ENCODE results near the gene XRCC4. TPM values are rescaled to one million over a fixed set of nuclear protein-coding genes. Genes with fewer than 3 reads are reported as not detected.

Gene XRCC4
- total and polyA plus RNA-seq, 2 of the 13 experiments (the other 11 are each of a cell fraction or from before 2014, with no cell fraction given), result 2.8 to 12.6 TPM

- TF ChIP-seq BATF2 (CRISPR knock-in tag; IDR thresholded peaks at IDR 0.05) (no peak), IKZF1 (IDR thresholded peaks at IDR 0.05) (no peak), ZFP37 (CRISPR knock-in tag; IDR thresholded peaks at IDR 0.05; ENCODE audit: borderline replicate concordance) (no peak), ZNF547 (CRISPR knock-in tag; IDR thresholded peaks at IDR 0.05) (no peak)
These were observed 42.7 kb upstream of the XRCC4 start (continued) for GRCh38 chr5:83034528-83035207.

GRCh38 chr5:83035373-83036100 is 41.8 kb upstream of the XRCC4 start:
- Histone ChIP-seq H3K79me2 (ENCODE audit: insufficient read depth, low read length) (no peaks in the 10 kb centered on the region), H3K27ac (ENCODE audit: extremely low read length, insufficient read depth, low read length) (no peak overlapping the region), H3K9ac (ENCODE audit: insufficient read depth, low read depth, low read length) (no peak overlapping the region), H3K4me3 (replicated peaks in 1 of 3; ENCODE audit: insufficient read depth in 1 of 3, low read depth in 2 of 3, low read length in 3 of 3) (no peak overlapping the region), H2AFZ (ENCODE audit: low read length) (no peak overlapping the region), H3K36me3 (replicated peaks in 1 of 2; ENCODE audit: control insufficient read depth in 1 of 2, insufficient read depth in 2 of 2, low read length in 2 of 2) (no peaks in the 10 kb centered on the region), H3K9me3 (ENCODE audit: low read length) (no peaks in the 10 kb centered on the region), H4K20me1 (ENCODE audit: insufficient read depth, low read length) (no peaks in the 10 kb centered on the region), H3K4me2 (ENCODE audit: low read depth, low read length) (no peak overlapping the region), H3K4me1 (ENCODE audit: insufficient read depth, low read length) (no peaks in the 10 kb centered on the region), H3K27me3 (ENCODE audit: control insufficient read depth in 1 of 2, insufficient read depth in 2 of 2, low read length in 2 of 2) (0 out of 5 replicates have a peak, but pooled peaks cover 0 to 2% of the 10 kb centered on the region in 2 experiments)
- no peak for DNase-seq (ENCODE audit: low spot score)
- in situ Hi-C loops (cut with HindIII; ENCODE audit: extremely low pct_ligation_motif_present, low pct_unique_long_range_greater_than_20kb) (no loop called here), intact Hi-C loops (cut with micrococcal nuclease; ENCODE audit: unreplicated experiment) (no loop called here)
- ChIA-PET POLR2A (interaction anchor here (0.6 to 1.0 kb wide), 2 partner anchors 8 to 42 kb away, joined by 3 to 4 read pairs; partner anchors contain the start of genes TMEM167A and XRCC4), CTCF (ENCODE audit: low intra/inter-chr PET ratio, low total read pairs) (no interaction called here)
- no peak for FAIRE-seq
- peak; percentile 54 for ATAC-seq
- TF ChIP-seq MXD3 (CRISPR knock-in tag; IDR thresholded peaks at IDR 0.05), result no peak
- TF ChIP-seq HOMEZ (CRISPR knock-in tag; IDR thresholded peaks at IDR 0.05; ENCODE audit: low read depth), result no peak
- no TSS peak for BruUV-seq (replicated peaks)
- 54% methylated on average over 5 of the region's 5 CpGs for WGBS (ENCODE audit: low lambda C conversion rate)
